Liver (tissue), 9 donors: ENCODE measurements around the gene ATP2B1. TPM values are rescaled to one million over a fixed set of nuclear protein-coding genes. Genes with fewer than 3 reads are reported as not detected.

Experiments
- DNase-seq: peaks from one replicate; pipeline ENCODE4 v3.0.0-alpha.2; 2017; ENCODE audit warnings: low spot score
- H3K27ac ChIP-seq, 2 donors: one replicate each; pipeline ENCODE4 v1.7.0; 2013; ENCODE audit warnings: inconsistent platforms in 2 of 2, low read length in 2 of 2, control low read depth in 1 of 2, low read depth in 1 of 2, mild to moderate bottlenecking in 1 of 2
- H3K27me3 ChIP-seq, 4 donors: one replicate each; pipeline versions ENCODE4 v1.6.1 to v1.7.0; 2013; ENCODE audit warnings: low read length in 3 of 4, inconsistent platforms in 1 of 4, mild to moderate bottlenecking in 1 of 4, moderate library complexity in 1 of 4; ENCODE audit not compliant: control insufficient read depth in 4 of 4, insufficient read depth in 4 of 4
- H3K36me3 ChIP-seq, 4 donors: one replicate each; pipeline versions ENCODE4 v1.6.1 to v1.7.0; 2013; ENCODE audit warnings: low read length in 3 of 4, mild to moderate bottlenecking in 3 of 4, low read depth in 1 of 4, moderate library complexity in 1 of 4; ENCODE audit not compliant: control insufficient read depth in 4 of 4, insufficient read depth in 3 of 4
- H3K4me1 ChIP-seq, 4 donors: one replicate each; pipeline versions ENCODE4 v1.6.1 to v1.7.0; 2013; ENCODE audit warnings: low read length in 3 of 4, mild to moderate bottlenecking in 3 of 4, moderate library complexity in 1 of 4; ENCODE audit not compliant: control insufficient read depth in 4 of 4, insufficient read depth in 4 of 4
- H3K4me3 ChIP-seq, 3 donors: one replicate each; pipeline versions ENCODE4 v1.6.1 to v1.7.0; 2013; ENCODE audit warnings: low read length in 3 of 3, control low read depth in 1 of 3, low read depth in 1 of 3, mild to moderate bottlenecking in 1 of 3
- H3K9ac ChIP-seq, 2 donors: one replicate each; pipeline ENCODE4 v1.7.0; 2013; ENCODE audit warnings: low read length in 2 of 2, mild to moderate bottlenecking in 2 of 2, moderate library complexity in 2 of 2, control low read depth in 1 of 2, low read depth in 1 of 2
- H3K9me3 ChIP-seq, 4 donors: one replicate each; pipeline versions ENCODE4 v1.6.1 to v1.7.0; 2013; ENCODE audit warnings: low read length in 3 of 4; ENCODE audit not compliant: control insufficient read depth in 4 of 4
- EGR1 ChIP-seq, 2 donors: IDR thresholded peaks; 2 replicates each; pipeline ENCODE4 v1.6.1; 2016 to 2018; ENCODE audit warnings: antibody characterized with exemption in 2 of 2, low read depth in 2 of 2
- FOXA1 ChIP-seq: IDR thresholded peaks from 2 replicates; pipeline ENCODE4 v1.6.1; 2016; ENCODE audit warnings: antibody characterized with exemption
- FOXA2 ChIP-seq: IDR thresholded peaks from 2 replicates; pipeline ENCODE4 v1.6.1; 2016; ENCODE audit warnings: antibody characterized with exemption
- GABPA ChIP-seq, 2 donors: IDR thresholded peaks in 1 of 2; conservative IDR thresholded peaks in 1 of 2; 2 replicates each; pipeline ENCODE4 v1.6.1; 2016; ENCODE audit warnings: antibody characterized with exemption in 2 of 2, mild to moderate bottlenecking in 1 of 2, moderate library complexity in 1 of 2
- HNF4A ChIP-seq, 2 donors: conservative IDR thresholded peaks; 2 replicates each; pipeline ENCODE4 v1.6.1; 2016; ENCODE audit warnings: antibody characterized with exemption in 2 of 2, mild to moderate bottlenecking in 2 of 2
- HNF4G ChIP-seq: IDR thresholded peaks from 2 replicates; pipeline ENCODE4 v1.6.1; 2016; ENCODE audit warnings: antibody characterized with exemption
- JUND ChIP-seq, 2 donors: IDR thresholded peaks; 2 replicates each; pipeline ENCODE4 v1.6.1; 2016; ENCODE audit warnings: antibody characterized with exemption in 2 of 2
- NR2F2 ChIP-seq: IDR thresholded peaks from 2 replicates; pipeline ENCODE4 v1.6.1; 2016; ENCODE audit warnings: antibody characterized with exemption
- RAD21 ChIP-seq, 2 donors: IDR thresholded peaks; 2 replicates each; pipeline ENCODE4 v1.6.1; 2016; ENCODE audit warnings: antibody characterized with exemption in 2 of 2, mild to moderate bottlenecking in 2 of 2
- RXRA ChIP-seq, 2 donors: IDR thresholded peaks; 2 replicates each; pipeline ENCODE4 v1.6.1; 2017 to 2018; ENCODE audit warnings: antibody characterized with exemption in 2 of 2, mild to moderate bottlenecking in 1 of 2
- SP1 ChIP-seq: IDR thresholded peaks from 2 replicates; pipeline ENCODE4 v1.6.1; 2018; ENCODE audit warnings: antibody characterized with exemption, mild to moderate bottlenecking
- TAF1 ChIP-seq: conservative IDR thresholded peaks from 2 replicates; pipeline ENCODE4 v1.6.1; 2016; ENCODE audit warnings: antibody characterized with exemption, mild to moderate bottlenecking
- YY1 ChIP-seq: IDR thresholded peaks from 2 replicates; pipeline ENCODE4 v1.6.1; 2016; ENCODE audit warnings: antibody characterized with exemption, mild to moderate bottlenecking
- WGBS: extraction: QIAGEN DNeasy Blood & Tissue Kit; methylation state at CpG from one replicate; pipeline ENCODE4 v1.1.7; 2013; 5-methylcytosine and 5-hydroxymethylcytosine counted together
- polyA plus RNA-seq, 2 donors: library from polyadenylated mRNA; stranded (reverse) in 1 of 2; unstranded in 1 of 2; fragments of 200-250 nt in 1 of 2; fragments of >200 nt in 1 of 2; fragmentation: Nextera tagmentation in 1 of 2; extraction: Ambion mirVana in 1 of 2; gene quantifications; one replicate each; pipeline versions ENCODE4 v1.2.1 to v1.2.3, GENCODE V29; 2013 to 2015
- total RNA-seq, 2 donors: library from RNA; depleted of rRNA; stranded (reverse); fragments of >200 nt; gene quantifications; one replicate each; pipeline ENCODE4 v1.2.3, GENCODE V29; 2014
- TF ChIP-seq, protein P1 (sequence below): IDR thresholded peaks from 2 replicates; pipeline ENCODE4 v1.6.1; 2016; ENCODE audit warnings: antibody characterized with exemption
- TF ChIP-seq, protein P2 (sequence below): fragments of 150-350 bp; IDR thresholded peaks from 2 replicates; pipeline ENCODE4 v1.5.1; 2017; ENCODE audit warnings: improper control_type of control experiment, low read depth, low read length; ENCODE audit not compliant: missing input control
- TF ChIP-seq, protein P3 (sequence below): IDR thresholded peaks from 2 replicates; pipeline ENCODE4 v1.6.1; 2016; ENCODE audit warnings: antibody characterized with exemption, mild to moderate bottlenecking
- TF ChIP-seq, protein P4 (sequence below): IDR thresholded peaks from 2 replicates; pipeline ENCODE4 v1.6.1; 2016; ENCODE audit warnings: antibody characterized with exemption
- TF ChIP-seq, protein P5 (sequence below): IDR thresholded peaks from 2 replicates; pipeline ENCODE4 v1.6.1; 2016; ENCODE audit warnings: antibody characterized with exemption
- donor health status: healthy.
- donor health status: healthy.
- donor health status: healthy.
- donor health status: healthy.
- donor health status: healthy.

Gene ATP2B1
- total and polyA plus RNA-seq, 4 donors, result 7.3 to 41.1 (median 22.8) TPM

DNA sequence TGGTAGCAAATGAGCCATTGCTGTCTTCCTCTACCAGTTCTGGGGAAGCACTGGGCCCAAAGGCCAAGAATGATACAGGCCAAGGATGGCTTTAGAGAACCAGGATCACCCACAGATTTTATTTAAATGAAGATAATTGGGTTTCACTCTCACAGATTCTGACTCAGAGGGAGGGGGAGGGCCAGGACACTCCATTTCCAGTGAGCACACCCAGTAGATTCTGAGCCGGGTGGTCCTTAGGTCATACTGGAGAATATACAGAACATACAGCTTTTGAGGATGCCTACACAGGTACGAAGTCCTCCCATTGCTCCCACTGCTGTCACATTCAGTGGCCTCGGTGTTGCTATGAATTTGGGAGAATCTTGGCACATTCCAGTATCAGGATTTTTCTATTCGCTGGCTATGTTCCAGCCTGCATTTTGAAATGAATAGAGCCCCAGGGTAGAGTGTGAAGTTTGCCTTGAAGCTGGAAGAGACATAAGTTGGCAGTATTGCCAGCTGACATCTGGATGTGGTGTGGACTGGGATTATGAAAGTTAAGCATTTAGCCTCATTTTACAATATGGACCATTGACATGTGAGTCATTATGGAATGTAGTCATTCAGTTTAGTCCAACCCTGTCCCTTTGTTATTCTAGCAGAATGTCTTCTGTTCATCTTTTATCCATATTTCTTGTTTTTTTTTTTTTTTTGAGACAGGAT, 137.0 kb downstream of the ATP2B1 start:
- H3K36me3 ChIP-seq, result no peaks in the 10 kb centered on the region
- peaks cover 0 to 2% (median 0%) of the 10 kb centered on the region in 4 donors for H3K4me1 ChIP-seq
- 95% methylated on average over 4 of the region's 4 CpGs for WGBS
- H3K27ac ChIP-seq, result no peak overlapping the region
- no peak overlapping the region for H3K4me3 ChIP-seq
- no peak for DNase-seq
- H3K27me3 ChIP-seq, result no peaks in the 10 kb centered on the region
- TF ChIP-seq, protein P1, sequence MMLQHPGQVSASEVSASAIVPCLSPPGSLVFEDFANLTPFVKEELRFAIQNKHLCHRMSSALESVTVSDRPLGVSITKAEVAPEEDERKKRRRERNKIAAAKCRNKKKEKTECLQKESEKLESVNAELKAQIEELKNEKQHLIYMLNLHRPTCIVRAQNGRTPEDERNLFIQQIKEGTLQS, result no peak
- TF ChIP-seq FOXA2, result no peak
- no peak for TF ChIP-seq EGR1 (IDR thresholded peaks at IDR 0.05; ENCODE audit: low read depth in 2 of 2)
- no peak for TF ChIP-seq YY1
- TF ChIP-seq, protein P2, sequence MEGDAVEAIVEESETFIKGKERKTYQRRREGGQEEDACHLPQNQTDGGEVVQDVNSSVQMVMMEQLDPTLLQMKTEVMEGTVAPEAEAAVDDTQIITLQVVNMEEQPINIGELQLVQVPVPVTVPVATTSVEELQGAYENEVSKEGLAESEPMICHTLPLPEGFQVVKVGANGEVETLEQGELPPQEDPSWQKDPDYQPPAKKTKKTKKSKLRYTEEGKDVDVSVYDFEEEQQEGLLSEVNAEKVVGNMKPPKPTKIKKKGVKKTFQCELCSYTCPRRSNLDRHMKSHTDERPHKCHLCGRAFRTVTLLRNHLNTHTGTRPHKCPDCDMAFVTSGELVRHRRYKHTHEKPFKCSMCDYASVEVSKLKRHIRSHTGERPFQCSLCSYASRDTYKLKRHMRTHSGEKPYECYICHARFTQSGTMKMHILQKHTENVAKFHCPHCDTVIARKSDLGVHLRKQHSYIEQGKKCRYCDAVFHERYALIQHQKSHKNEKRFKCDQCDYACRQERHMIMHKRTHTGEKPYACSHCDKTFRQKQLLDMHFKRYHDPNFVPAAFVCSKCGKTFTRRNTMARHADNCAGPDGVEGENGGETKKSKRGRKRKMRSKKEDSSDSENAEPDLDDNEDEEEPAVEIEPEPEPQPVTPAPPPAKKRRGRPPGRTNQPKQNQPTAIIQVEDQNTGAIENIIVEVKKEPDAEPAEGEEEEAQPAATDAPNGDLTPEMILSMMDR, result no peak
- no peak for TF ChIP-seq HNF4G
- TF ChIP-seq GABPA (IDR thresholded peaks at IDR 0.05 in 1 of 2, conservative IDR thresholded peaks at IDR 0.05 in 1 of 2), result no peak
- TF ChIP-seq, protein P3, sequence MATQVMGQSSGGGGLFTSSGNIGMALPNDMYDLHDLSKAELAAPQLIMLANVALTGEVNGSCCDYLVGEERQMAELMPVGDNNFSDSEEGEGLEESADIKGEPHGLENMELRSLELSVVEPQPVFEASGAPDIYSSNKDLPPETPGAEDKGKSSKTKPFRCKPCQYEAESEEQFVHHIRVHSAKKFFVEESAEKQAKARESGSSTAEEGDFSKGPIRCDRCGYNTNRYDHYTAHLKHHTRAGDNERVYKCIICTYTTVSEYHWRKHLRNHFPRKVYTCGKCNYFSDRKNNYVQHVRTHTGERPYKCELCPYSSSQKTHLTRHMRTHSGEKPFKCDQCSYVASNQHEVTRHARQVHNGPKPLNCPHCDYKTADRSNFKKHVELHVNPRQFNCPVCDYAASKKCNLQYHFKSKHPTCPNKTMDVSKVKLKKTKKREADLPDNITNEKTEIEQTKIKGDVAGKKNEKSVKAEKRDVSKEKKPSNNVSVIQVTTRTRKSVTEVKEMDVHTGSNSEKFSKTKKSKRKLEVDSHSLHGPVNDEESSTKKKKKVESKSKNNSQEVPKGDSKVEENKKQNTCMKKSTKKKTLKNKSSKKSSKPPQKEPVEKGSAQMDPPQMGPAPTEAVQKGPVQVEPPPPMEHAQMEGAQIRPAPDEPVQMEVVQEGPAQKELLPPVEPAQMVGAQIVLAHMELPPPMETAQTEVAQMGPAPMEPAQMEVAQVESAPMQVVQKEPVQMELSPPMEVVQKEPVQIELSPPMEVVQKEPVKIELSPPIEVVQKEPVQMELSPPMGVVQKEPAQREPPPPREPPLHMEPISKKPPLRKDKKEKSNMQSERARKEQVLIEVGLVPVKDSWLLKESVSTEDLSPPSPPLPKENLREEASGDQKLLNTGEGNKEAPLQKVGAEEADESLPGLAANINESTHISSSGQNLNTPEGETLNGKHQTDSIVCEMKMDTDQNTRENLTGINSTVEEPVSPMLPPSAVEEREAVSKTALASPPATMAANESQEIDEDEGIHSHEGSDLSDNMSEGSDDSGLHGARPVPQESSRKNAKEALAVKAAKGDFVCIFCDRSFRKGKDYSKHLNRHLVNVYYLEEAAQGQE, result no peak
- TF ChIP-seq NR2F2, result no peak
- TF ChIP-seq HNF4A (conservative IDR thresholded peaks at IDR 0.05), result no peak
- TF ChIP-seq RAD21 (IDR thresholded peaks at IDR 0.05), result no peak
- TF ChIP-seq, protein P4, sequence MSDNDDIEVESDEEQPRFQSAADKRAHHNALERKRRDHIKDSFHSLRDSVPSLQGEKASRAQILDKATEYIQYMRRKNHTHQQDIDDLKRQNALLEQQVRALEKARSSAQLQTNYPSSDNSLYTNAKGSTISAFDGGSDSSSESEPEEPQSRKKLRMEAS, result no peak
- TF ChIP-seq TAF1, result no peak
- TF ChIP-seq, protein P5, sequence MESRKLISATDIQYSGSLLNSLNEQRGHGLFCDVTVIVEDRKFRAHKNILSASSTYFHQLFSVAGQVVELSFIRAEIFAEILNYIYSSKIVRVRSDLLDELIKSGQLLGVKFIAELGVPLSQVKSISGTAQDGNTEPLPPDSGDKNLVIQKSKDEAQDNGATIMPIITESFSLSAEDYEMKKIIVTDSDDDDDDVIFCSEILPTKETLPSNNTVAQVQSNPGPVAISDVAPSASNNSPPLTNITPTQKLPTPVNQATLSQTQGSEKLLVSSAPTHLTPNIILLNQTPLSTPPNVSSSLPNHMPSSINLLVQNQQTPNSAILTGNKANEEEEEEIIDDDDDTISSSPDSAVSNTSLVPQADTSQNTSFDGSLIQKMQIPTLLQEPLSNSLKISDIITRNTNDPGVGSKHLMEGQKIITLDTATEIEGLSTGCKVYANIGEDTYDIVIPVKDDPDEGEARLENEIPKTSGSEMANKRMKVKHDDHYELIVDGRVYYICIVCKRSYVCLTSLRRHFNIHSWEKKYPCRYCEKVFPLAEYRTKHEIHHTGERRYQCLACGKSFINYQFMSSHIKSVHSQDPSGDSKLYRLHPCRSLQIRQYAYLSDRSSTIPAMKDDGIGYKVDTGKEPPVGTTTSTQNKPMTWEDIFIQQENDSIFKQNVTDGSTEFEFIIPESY, result no peak
- no peak for TF ChIP-seq FOXA1
- no peak for TF ChIP-seq JUND (IDR thresholded peaks at IDR 0.05)
- no peak for TF ChIP-seq RXRA (IDR thresholded peaks at IDR 0.05)
- TF ChIP-seq SP1, result no peak
- H3K9ac ChIP-seq, result no peak overlapping the region
- no peaks in the 10 kb centered on the region for H3K9me3 ChIP-seq
